OCI-LY7 (cell line): Measurements from ENCODE around the gene KRTAP9-7. TPM values are rescaled to one million over a fixed set of nuclear protein-coding genes. Genes with fewer than 3 reads are reported as not detected.

Experiments
- BruUV-seq: library from RNA; stranded (reverse); fragments of 400-500 nt; replicated peaks from 2 replicates; lab custom pipeline; 2021; lab: Mats Ljungman, UMichigan
- CTCF ChIA-PET: fragments of 300-600 bp; sonication (Branson Sonifier 250); formaldehyde crosslinking; loops from one replicate; lab custom pipeline; 2022; ENCODE audit warnings: antibody characterized with exemption; ENCODE audit not compliant: unreplicated experiment; lab: Charles Lee
- POLR2A ChIA-PET: fragments of 300-600 bp; sonication (Branson Sonifier 250); formaldehyde crosslinking; loops from one replicate; lab custom pipeline; 2022; ENCODE audit warnings: antibody characterized with exemption; lab: Charles Lee
- DNase-seq: peaks from one replicate; pipeline ENCODE4 v3.0.0-alpha.2; 2015; ENCODE audit warnings: low spot score
- H2AFZ ChIP-seq: fragments of 200-600 bp; sonication (generic), shearing (Covaris generic); 2 replicates; pipeline ENCODE4 v1.6.1; 2014; ENCODE audit warnings: mild to moderate bottlenecking, antibody characterized with exemption, low read length, moderate library complexity
- H3K27ac ChIP-seq: fragments of 200-600 bp; sonication (generic); 2 replicates; pipeline ENCODE4 v1.5.1; 2014; ENCODE audit warnings: mixed run types, low read depth, mild to moderate bottlenecking, moderate library complexity, low read length, inconsistent platforms; ENCODE audit not compliant: poor library complexity, severe bottlenecking
- H3K36me3 ChIP-seq: fragments of 200-600 bp; sonication (generic); 2 replicates; pipeline ENCODE4 v1.6.1; 2014; ENCODE audit warnings: mild to moderate bottlenecking, antibody characterized with exemption, low read length, moderate library complexity, mixed read lengths; ENCODE audit not compliant: insufficient read depth
- H3K4me1 ChIP-seq: fragments of 200-600 bp; sonication (generic); 2 replicates; pipeline ENCODE4 v1.5.1; 2014; ENCODE audit warnings: mild to moderate bottlenecking, low read length; ENCODE audit not compliant: insufficient read depth, poor library complexity, severe bottlenecking
- H3K4me2 ChIP-seq: fragments of 200-600 bp; sonication (generic); 2 replicates; pipeline ENCODE4 v1.6.1; 2014; ENCODE audit warnings: mild to moderate bottlenecking, low read length
- H3K4me3 ChIP-seq: fragments of 200-600 bp; sonication (generic); 2 replicates; pipeline ENCODE4 v1.5.1; 2014; ENCODE audit warnings: mild to moderate bottlenecking, low read depth, low read length; ENCODE audit not compliant: poor library complexity, severe bottlenecking
- H3K79me2 ChIP-seq: fragments of 200-600 bp; sonication (generic); 2 replicates; pipeline ENCODE4 v1.6.1; 2016; ENCODE audit warnings: low read depth, mild to moderate bottlenecking, low read length, moderate library complexity, mixed read lengths; ENCODE audit not compliant: insufficient read depth
- H3K9me2 ChIP-seq: fragments of 200-600 bp; sonication (generic); 2 replicates; pipeline ENCODE4 v1.6.1; 2016; ENCODE audit warnings: mild to moderate bottlenecking, low read length, mixed read lengths; ENCODE audit not compliant: insufficient read depth
- H3K9me3 ChIP-seq: fragments of 200-600 bp; sonication (generic); 2 replicates; pipeline ENCODE4 v1.6.1; 2014; ENCODE audit warnings: mild to moderate bottlenecking, mixed run types, low read length, mixed read lengths
- H4K20me1 ChIP-seq: fragments of 200-600 bp; sonication (generic); 2 replicates; pipeline ENCODE4 v1.6.1; 2014; ENCODE audit warnings: mild to moderate bottlenecking, antibody characterized with exemption, low read length, moderate library complexity, mixed read lengths; ENCODE audit not compliant: insufficient read depth
- CTCF ChIP-seq: fragments of 200-600 bp; sonication (generic); conservative IDR thresholded peaks from 2 replicates; pipeline ENCODE4 v1.5.1; 2014; ENCODE audit warnings: mild to moderate bottlenecking, antibody characterized with exemption, low read length, moderate library complexity, mixed read lengths
- EZH2phosphoT487 ChIP-seq: fragments of 200-600 bp; sonication (generic); IDR thresholded peaks from 2 replicates; pipeline ENCODE4 v1.6.1; 2018; ENCODE audit warnings: low read depth, borderline replicate concordance, mild to moderate bottlenecking, mixed run types, antibody characterized with exemption, low read length, moderate library complexity, mixed read lengths
- intact Hi-C: fragments of 100-400 bp; cut with micrococcal nuclease; formaldehyde crosslinking; loops from one replicate; pipeline ENCODE4 v1.10.0; 2022; ENCODE audit not compliant: unreplicated experiment
- total RNA-seq, 2 experiments: library from RNA; depleted of rRNA in 1 of 2; stranded (reverse); fragments of >200 nt in 1 of 2; shearing (Covaris generic) in 1 of 2; gene quantifications; 2 replicates each; pipeline ENCODE4 v1.2.3, GENCODE V29; 2014 to 2022

KRTAP9-7 gene
- total RNA-seq, 2 experiments from 2014 or later, result not detected

DNA sequence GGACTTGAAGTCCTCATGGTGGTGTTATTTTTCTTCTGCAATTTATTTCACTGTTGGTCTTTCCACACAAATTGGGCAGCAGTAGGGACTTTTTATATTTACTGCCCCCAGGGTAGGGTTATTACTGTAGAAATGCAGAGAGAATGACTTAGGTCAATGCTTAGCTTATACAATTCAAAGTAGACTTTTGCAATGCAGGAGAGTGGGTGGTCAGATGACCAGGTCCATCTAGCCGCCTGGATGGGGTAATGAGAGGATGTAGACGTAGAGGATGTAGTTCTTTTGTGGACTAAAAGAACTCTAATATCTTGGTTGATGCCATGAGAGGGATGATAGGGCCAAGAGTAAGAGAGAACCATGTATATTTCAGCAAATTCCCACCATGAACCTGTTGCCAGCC is 42.7 kb downstream of the KRTAP9-7 start:
- CTCF ChIA-PET, result no interaction called here
- no peak overlapping the region for H3K4me2 ChIP-seq

GRCh38 chr17:41322094-41322902 is 46.8 kb downstream of the KRTAP9-7 start:
- Histone ChIP-seq H3K9me2 (no peaks in the 10 kb centered on the region), H3K27ac (no peak overlapping the region), H3K4me2 (no peak overlapping the region), H4K20me1 (no peaks in the 10 kb centered on the region), H3K79me2 (no peaks in the 10 kb centered on the region), H3K4me1 (no peaks in the 10 kb centered on the region), H3K4me3 (no peak overlapping the region), H2AFZ (no peak overlapping the region), H3K36me3 (no peaks in the 10 kb centered on the region), H3K9me3 (no peaks in the 10 kb centered on the region)
- intact Hi-C loops, result loop anchor here (2.0 to 10.0 kb wide), 3 partner anchors 343 to 517 kb away; no protein-coding TSS in a partner anchor
- TF ChIP-seq CTCF (peak; percentile 80), EZH2phosphoT487 (no peak)
- DNase-seq, result peak; percentile 46
- POLR2A ChIA-PET, result no interaction called here
- no TSS peak for BruUV-seq
- CTCF ChIA-PET, result no interaction called here

More for the DNA sequence above, 42.7 kb downstream of the KRTAP9-7 start:
- no peaks in the 10 kb centered on the region for H4K20me1 ChIP-seq
- no peak overlapping the region for H3K4me3 ChIP-seq
- no peaks in the 10 kb centered on the region for H3K36me3 ChIP-seq
- no TSS peak for BruUV-seq
- TF ChIP-seq CTCF, result no peak
- TF ChIP-seq EZH2phosphoT487, result no peak
- no peak for DNase-seq
- H2AFZ ChIP-seq, result no peak overlapping the region
- no peaks in the 10 kb centered on the region for H3K79me2 ChIP-seq
- no peaks in the 10 kb centered on the region for H3K9me3 ChIP-seq
- no peaks in the 10 kb centered on the region for H3K4me1 ChIP-seq
- intact Hi-C loops, result no loop called here
- POLR2A ChIA-PET, result no interaction called here
- H3K27ac ChIP-seq, result no peak overlapping the region
- no peaks in the 10 kb centered on the region for H3K9me2 ChIP-seq
